ENCODE results near the gene KRTAP4-6. TPM values are rescaled to one million over a fixed set of nuclear protein-coding genes. Genes with fewer than 3 reads are reported as not detected.
"Not testable (repeated sequence)": the region's sequence is repeated elsewhere in the genome, so short reads cannot be mapped to it uniquely, and the experiment has no call there.

Gene KRTAP4-6
- total RNA-seq, 4 donors from 2014 or later, result not detected

- TF ChIP-seq, protein P1, sequence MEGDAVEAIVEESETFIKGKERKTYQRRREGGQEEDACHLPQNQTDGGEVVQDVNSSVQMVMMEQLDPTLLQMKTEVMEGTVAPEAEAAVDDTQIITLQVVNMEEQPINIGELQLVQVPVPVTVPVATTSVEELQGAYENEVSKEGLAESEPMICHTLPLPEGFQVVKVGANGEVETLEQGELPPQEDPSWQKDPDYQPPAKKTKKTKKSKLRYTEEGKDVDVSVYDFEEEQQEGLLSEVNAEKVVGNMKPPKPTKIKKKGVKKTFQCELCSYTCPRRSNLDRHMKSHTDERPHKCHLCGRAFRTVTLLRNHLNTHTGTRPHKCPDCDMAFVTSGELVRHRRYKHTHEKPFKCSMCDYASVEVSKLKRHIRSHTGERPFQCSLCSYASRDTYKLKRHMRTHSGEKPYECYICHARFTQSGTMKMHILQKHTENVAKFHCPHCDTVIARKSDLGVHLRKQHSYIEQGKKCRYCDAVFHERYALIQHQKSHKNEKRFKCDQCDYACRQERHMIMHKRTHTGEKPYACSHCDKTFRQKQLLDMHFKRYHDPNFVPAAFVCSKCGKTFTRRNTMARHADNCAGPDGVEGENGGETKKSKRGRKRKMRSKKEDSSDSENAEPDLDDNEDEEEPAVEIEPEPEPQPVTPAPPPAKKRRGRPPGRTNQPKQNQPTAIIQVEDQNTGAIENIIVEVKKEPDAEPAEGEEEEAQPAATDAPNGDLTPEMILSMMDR (IDR thresholded peaks at IDR 0.05), result no peak
- no peak for DNase-seq (ENCODE audit: low spot score)
- ATAC-seq (ENCODE audit: low FRiP score), result no peak
Observed at GRCh38 chr17:41125064-41125463, 15.3 kb downstream of the KRTAP4-6 start.

DNA sequence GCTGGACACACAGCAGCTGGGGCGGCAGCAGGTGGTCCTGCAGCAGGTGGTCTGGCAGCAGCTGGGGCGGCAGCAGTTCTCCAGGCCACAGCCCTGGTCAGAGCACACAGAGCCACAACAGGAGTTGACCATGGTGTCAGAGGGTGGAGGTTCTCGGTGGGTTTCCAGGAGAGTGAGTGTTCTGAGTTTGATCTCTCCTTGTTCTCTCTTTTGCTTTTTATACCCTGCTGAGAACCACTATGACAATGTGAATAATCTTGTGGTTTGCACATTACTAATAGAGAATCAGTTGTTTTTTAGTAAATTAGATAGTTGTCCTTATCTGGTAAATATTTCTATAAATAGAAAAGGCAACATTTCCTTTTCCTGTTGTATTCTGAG lies 16.4 kb downstream of the KRTAP4-6 start, which contains the start of gene KRTAP4-12:
Gene KRTAP4-12 (minus strand): TSS at position 192 of the 381 bp plus-strand sequence. CDS start 60 bp downstream, at position 132.
- DNase-seq (ENCODE audit: low spot score), result not testable (repeated sequence)

GRCh38 chr17:41123292-41123990 lies 16.9 kb downstream of the KRTAP4-6 start:
- not testable (repeated sequence) for ATAC-seq (ENCODE audit: low FRiP score); DNase-seq (ENCODE audit: low spot score)

More for the DNA sequence above, 16.4 kb downstream of the KRTAP4-6 start, which contains the start of gene KRTAP4-12:
- ATAC-seq (ENCODE audit: low FRiP score), result not testable (repeated sequence)

- DNase-seq (ENCODE audit: low spot score) (no peak), ATAC-seq (ENCODE audit: low FRiP score) (no peak)
- TF ChIP-seq, protein P1 (IDR thresholded peaks at IDR 0.05), result no peak
Observed at GRCh38 chr17:41121742-41122141, 18.6 kb downstream of the KRTAP4-6 start.

DNA sequence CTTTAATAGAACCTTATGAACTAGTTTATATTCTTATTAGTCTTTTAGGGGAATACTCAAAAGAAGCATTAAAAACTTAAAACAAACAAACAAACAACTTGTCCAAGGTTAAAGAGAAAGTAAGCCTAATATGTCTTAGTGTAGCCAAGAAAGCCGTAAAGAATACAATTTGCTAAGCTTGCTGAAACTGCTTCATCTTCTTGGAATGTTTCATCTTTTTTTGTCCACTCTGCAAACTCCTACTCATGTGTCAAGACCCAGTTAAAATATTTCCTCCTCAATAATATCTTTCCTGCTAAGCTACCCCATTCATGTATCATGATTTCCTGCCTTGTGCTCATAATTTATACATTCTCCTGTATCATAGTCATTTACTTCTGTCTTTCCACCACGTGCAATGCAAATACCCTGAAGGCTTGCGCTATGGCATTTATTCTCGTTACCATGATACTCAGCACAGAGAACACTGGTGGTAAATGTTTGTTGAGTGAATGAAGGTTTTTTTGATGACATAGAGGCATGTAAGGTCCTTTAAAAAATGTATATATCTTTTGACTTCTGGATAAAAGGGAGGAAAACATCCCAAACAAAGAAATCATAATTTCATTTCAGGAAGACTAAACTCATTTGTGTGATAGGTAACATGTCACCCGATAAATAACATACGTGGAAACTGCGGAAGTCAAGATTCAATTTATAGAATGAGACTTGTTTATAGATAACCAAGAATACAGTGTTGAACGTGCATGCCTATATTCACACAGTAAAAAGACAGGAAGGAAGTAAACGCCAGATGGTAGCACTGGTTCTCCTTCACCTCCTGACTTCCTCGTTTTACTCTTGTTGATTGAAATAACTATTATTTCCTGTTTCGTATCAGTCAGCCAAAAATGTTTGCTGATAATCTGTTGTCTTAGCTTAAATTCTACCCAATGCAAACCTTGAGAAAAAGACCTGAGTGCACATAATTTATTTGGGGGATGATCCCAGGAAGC lies 20.4 kb downstream of the KRTAP4-6 start:
- not testable (repeated sequence) for ATAC-seq (ENCODE audit: low FRiP score); DNase-seq (ENCODE audit: low spot score)

DNA sequence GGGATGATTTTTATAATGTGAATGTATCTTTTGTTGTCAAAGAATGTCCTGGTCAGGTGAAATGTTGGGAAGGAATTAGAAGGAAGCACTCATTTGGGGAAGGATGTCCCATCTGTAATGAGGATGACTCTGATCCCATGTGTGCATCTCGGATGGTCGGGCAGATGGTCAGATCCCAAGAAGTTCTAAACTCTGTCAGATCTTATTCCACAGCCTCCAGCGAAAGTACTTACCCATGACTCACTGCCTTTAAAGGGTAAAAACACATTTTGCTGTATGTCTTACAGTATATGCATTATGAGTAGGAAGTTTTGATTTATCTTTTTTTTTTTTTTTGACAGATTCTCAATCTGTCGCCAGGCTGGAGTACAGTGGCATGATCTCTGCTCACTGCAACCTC lies 21.6 kb downstream of the KRTAP4-6 start:
- TF ChIP-seq, protein P1 (IDR thresholded peaks at IDR 0.05), result no peak
- ATAC-seq (ENCODE audit: low FRiP score) (no peak), DNase-seq (ENCODE audit: low spot score) (no peak)

GRCh38 chr17:41117846-41118386 lies 22.4 kb downstream of the KRTAP4-6 start, which contains the start of gene KRTAP4-11:
Gene KRTAP4-11, minus strand, starts transcription at chr17:41118373. Its CDS starts 58 bp downstream, at chr17:41118315.
- ATAC-seq (ENCODE audit: low FRiP score); DNase-seq (ENCODE audit: low spot score): not testable (repeated sequence)

GRCh38 chr17:41116297-41116696 lies 24.0 kb downstream of the KRTAP4-6 start:
- TF ChIP-seq, protein P1 (IDR thresholded peaks at IDR 0.05), result no peak
- DNase-seq (ENCODE audit: low spot score), result no peak
- no peak for ATAC-seq (ENCODE audit: low FRiP score)

Measured in omental fat pad (tissue), 4 donors.